Hematopoietic multipotent progenitor cell (in vitro differentiated cells): Measurements from ENCODE around the gene ZNG1C. TPM values are rescaled to one million over a fixed set of nuclear protein-coding genes. Genes with fewer than 3 reads are reported as not detected.
"Not testable (repeated sequence)": the region's sequence is repeated elsewhere in the genome, so short reads cannot be mapped to it uniquely, and the experiment has no call there.

Source experiments
- DNase-seq, 3 donors: peaks; one replicate each; pipeline ENCODE4 v3.0.0-alpha.2; 2011 to 2015; ENCODE audit warnings: low read depth in 2 of 3, low spot score in 2 of 3
- total RNA-seq: library from RNA; depleted of rRNA; stranded (reverse); fragments of >200 nt; gene quantifications from one replicate; pipeline ENCODE4 v1.2.3, GENCODE V29; 2012

The ZNG1C gene
- total RNA-seq, 1 donor = 8.6 TPM

- DNase-seq = not testable (repeated sequence)
These were observed 100.7 kb downstream of the ZNG1C start for GRCh38 chr9:68342265-68343025.

- not testable (repeated sequence) for DNase-seq
These were observed 101.5 kb downstream of the ZNG1C start for GRCh38 chr9:68343242-68343641.

GRCh38 chr9:68343992-68344391 is 102.2 kb downstream of the ZNG1C start:
- not testable (repeated sequence) for DNase-seq

Other genes starting within 250 kb of the ZNG1C start
- under 0.01 TPM for gene FOXD4L3, start 60.9 kb downstream of the ZNG1C start, total RNA-seq
- gene PGM5, start 114.6 kb downstream of the ZNG1C start, total RNA-seq = 14.8 TPM